HPDE6-E6E7 (cell line): ENCODE measurements around the gene IPO11.
"Not testable (repeated sequence)": the region's sequence is repeated elsewhere in the genome, so short reads cannot be mapped to it uniquely, and the experiment has no call there.

Experiments
- DNase-seq: peaks from one replicate; pipeline ENCODE4 v3.0.0; 2011; ENCODE audit warnings: missing footprints; ENCODE audit errors: extremely low spot score

Gene IPO11

GRCh38 chr5:62645223-62645622, 232.7 kb downstream of the IPO11 start:
- no peak for DNase-seq

- no peak for DNase-seq
Measured at GRCh38 chr5:62647241-62647640, 234.7 kb downstream of the IPO11 start.

- no peak for DNase-seq
Measured at GRCh38 chr5:62649025-62649424, 236.5 kb downstream of the IPO11 start.

GRCh38 chr5:62649476-62650113, 237.0 kb downstream of the IPO11 start:
- no peak for DNase-seq

- no peak for DNase-seq
Measured at GRCh38 chr5:62650197-62650596, 237.6 kb downstream of the IPO11 start.

- no peak for DNase-seq
Measured at GRCh38 chr5:62652225-62652624, 239.7 kb downstream of the IPO11 start.

- DNase-seq = no peak
Measured at GRCh38 chr5:62653001-62653863, 240.7 kb downstream of the IPO11 start.

GRCh38 chr5:62653864-62654575, 241.5 kb downstream of the IPO11 start:
- no peak for DNase-seq

- not testable (repeated sequence) for DNase-seq
Measured at GRCh38 chr5:62657772-62658171, 245.2 kb downstream of the IPO11 start.

GRCh38 chr5:62661126-62661525, 248.6 kb downstream of the IPO11 start:
- no peak for DNase-seq

- no peak for DNase-seq
Measured at GRCh38 chr5:62662521-62662920, 250.0 kb downstream of the IPO11 start.

- DNase-seq = no peak
Measured at GRCh38 chr5:62671479-62671878, 258.9 kb downstream of the IPO11 start.

- not testable (repeated sequence) for DNase-seq
Measured at GRCh38 chr5:62676596-62676995, 264.0 kb downstream of the IPO11 start.
